Cardiac fibroblast (primary cell): ENCODE results near the gene IL12RB2.

ENCODE experiments used
- DNase-seq, 2 donors: peaks; one replicate each; pipeline versions ENCODE4 v3.0.0 to v3.0.0-alpha.2; 2010; ENCODE audit warnings: low read depth in 2 of 2
- H3K4me3 ChIP-seq, 2 donors: replicated peaks in 1 of 2; 1 replicate in 1 of 2; 2 replicates in 1 of 2; pipeline ENCODE4 v1.5.1; 2011; ENCODE audit warnings: low read depth in 2 of 2, low read length in 2 of 2, mild to moderate bottlenecking in 2 of 2, moderate library complexity in 1 of 2
- CTCF ChIP-seq: IDR thresholded peaks from one replicate; pipeline ENCODE4 v1.5.1; 2011; ENCODE audit warnings: low read depth, mild to moderate bottlenecking, low read length, inconsistent platforms

IL12RB2 gene

GRCh38 chr1:67429528-67430357, 122.1 kb downstream of the IL12RB2 start:
- peak overlapping the region; percentile 77 to 93 for H3K4me3 ChIP-seq
- peak in 1 of 2 donors; percentile 17 for DNase-seq
- TF ChIP-seq CTCF, result no peak

- peak within 1 kb of the TSS; percentile 77 to 93 for H3K4me3 ChIP-seq
- peak; percentile 96 to 97 for DNase-seq
- TF ChIP-seq CTCF, result no peak
These were observed 122.9 kb downstream of the IL12RB2 start, which contains the start of gene SERBP1 for GRCh38 chr1:67430358-67431155. Gene SERBP1, minus strand, starts transcription at chr1:67430402. Its CDS starts 102 bp downstream, at chr1:67430300.

GRCh38 chr1:67431156-67431765, 123.6 kb downstream of the IL12RB2 start:
- H3K4me3 ChIP-seq, result peak overlapping the region; percentile 77 to 93
- DNase-seq, result no peak
- TF ChIP-seq CTCF, result no peak

- DNase-seq, result no peak
- H3K4me3 ChIP-seq, result no peak overlapping the region
- TF ChIP-seq CTCF, result no peak
These were observed 124.4 kb downstream of the IL12RB2 start for GRCh38 chr1:67431869-67432578.

GRCh38 chr1:67432745-67433144, 125.1 kb downstream of the IL12RB2 start:
- TF ChIP-seq CTCF, result no peak
- H3K4me3 ChIP-seq, result no peak overlapping the region
- DNase-seq, result no peak

GRCh38 chr1:67433837-67434236, 126.2 kb downstream of the IL12RB2 start:
- DNase-seq, result no peak
- no peak overlapping the region for H3K4me3 ChIP-seq
- TF ChIP-seq CTCF, result no peak
